H1 (cell line): ENCODE measurements around the gene RITA1. TPM values are rescaled to one million over a fixed set of nuclear protein-coding genes. Genes with fewer than 3 reads are reported as not detected.

Experiments
- CTCF ChIA-PET: fragments of 300-600 bp; sonication (Branson Sonifier 250); formaldehyde crosslinking; loops from one replicate; lab custom pipeline; 2021; ENCODE audit not compliant: partially characterized antibody; lab: Charles Lee
- POLR2A ChIA-PET: fragments of 300-600 bp; sonication (Branson Sonifier 250); formaldehyde crosslinking; loops from one replicate; lab custom pipeline; 2021; ENCODE audit warnings: inconsistent platforms; ENCODE audit not compliant: partially characterized antibody; lab: Charles Lee
- DNase-seq, 2 experiments: peaks; one replicate each; pipeline versions ENCODE4 v3.0.0 to v3.0.0-alpha.2; 2010 to 2022; ENCODE audit warnings: low spot score in 2 of 2, low read depth in 1 of 2, mixed read lengths in 1 of 2
- FAIRE-seq: peaks from 2 replicates; lab custom pipeline; 2011; peaks lifted over from hg19 to GRCh38; lab: Jason Lieb, UNC
- H2AFZ ChIP-seq: 2 replicates; pipeline ENCODE4 v1.8.1; 2012; ENCODE audit warnings: low read length, inconsistent platforms
- H2AK5ac ChIP-seq: 2 replicates; pipeline ENCODE4 v1.6.1; 2013; ENCODE audit warnings: low read depth, low read length
- H2BK120ac ChIP-seq: replicated peaks from 2 replicates; pipeline ENCODE3; 2013; ENCODE audit warnings: low read depth, low read length, inconsistent platforms
- H2BK12ac ChIP-seq: 2 replicates; pipeline ENCODE4 v1.6.1; 2013; ENCODE audit warnings: low read depth, low read length
- H2BK15ac ChIP-seq: 2 replicates; pipeline ENCODE4 v1.6.1; 2013; ENCODE audit warnings: low read length
- H2BK20ac ChIP-seq: 2 replicates; pipeline ENCODE4 v1.6.1; 2013; ENCODE audit warnings: low read length
- H2BK5ac ChIP-seq: 2 replicates; pipeline ENCODE4 v1.6.1; 2013; ENCODE audit warnings: low read depth, low read length
- H3K14ac ChIP-seq: 2 replicates; pipeline ENCODE4 v1.6.1; 2013; ENCODE audit warnings: inconsistent platforms; ENCODE audit not compliant: insufficient read length
- H3K18ac ChIP-seq: 2 replicates; pipeline ENCODE4 v1.6.1; 2013; ENCODE audit warnings: low read length; ENCODE audit errors: extremely low read depth
- H3K23ac ChIP-seq: 2 replicates; pipeline ENCODE4 v1.6.1; 2013; ENCODE audit warnings: inconsistent platforms; ENCODE audit not compliant: insufficient read length
- H3K23me2 ChIP-seq: 2 replicates; pipeline ENCODE4 v1.6.1; 2013; ENCODE audit warnings: low read depth, low read length
- H3K27ac ChIP-seq: 2 replicates; pipeline ENCODE4 v1.6.1; 2011; ENCODE audit warnings: low read depth, low read length, inconsistent platforms
- H3K27me3 ChIP-seq, 4 experiments: replicated peaks in 1 of 4; 1 replicate in 1 of 4; 2 replicates in 3 of 4; pipeline versions ENCODE4 v1.6.1 to v1.8.1; 2011 to 2013; ENCODE audit warnings: low read length in 3 of 4, mild to moderate bottlenecking in 3 of 4, inconsistent platforms in 2 of 4, mixed read lengths in 2 of 4, moderate library complexity in 1 of 4; ENCODE audit not compliant: control insufficient read depth in 3 of 4, insufficient read depth in 3 of 4; ENCODE audit errors: extremely low read depth in 1 of 4
- H3K36me3 ChIP-seq, 4 experiments: 2 replicates each; pipeline versions ENCODE4 v1.6.1 to v1.8.1; 2011 to 2013; ENCODE audit warnings: mild to moderate bottlenecking in 4 of 4, low read length in 3 of 4, moderate library complexity in 2 of 4, control low read depth in 1 of 4, inconsistent platforms in 1 of 4; ENCODE audit not compliant: insufficient read depth in 4 of 4, control insufficient read depth in 2 of 4
- H3K4ac ChIP-seq: replicated peaks from 2 replicates; pipeline ENCODE3; 2013; ENCODE audit warnings: low read length, low read depth, mixed read lengths, inconsistent platforms; ENCODE audit not compliant: insufficient read length
- H3K4me1 ChIP-seq, 4 experiments: replicated peaks in 1 of 4; 1 replicate in 1 of 4; 2 replicates in 3 of 4; pipeline versions ENCODE4 v1.6.1 to v1.8.1; 2011 to 2013; ENCODE audit warnings: low read length in 3 of 4, inconsistent platforms in 2 of 4, mixed read lengths in 1 of 4; ENCODE audit not compliant: insufficient read depth in 4 of 4, control insufficient read depth in 3 of 4
- H3K4me2 ChIP-seq, 2 experiments: 2 replicates each; pipeline versions ENCODE4 v1.6.1 to v1.8.1; 2011 to 2013; ENCODE audit warnings: low read depth in 2 of 2, low read length in 2 of 2, control low read depth in 1 of 2, inconsistent platforms in 1 of 2, mild to moderate bottlenecking in 1 of 2; ENCODE audit not compliant: insufficient read depth in 1 of 2
- H3K4me3 ChIP-seq, 4 experiments: fragments of 200-600, 300-600 bp in 1 of 4; sonication (generic), shearing (Covaris generic), sonication (Bioruptor Twin) in 1 of 4; 2 replicates each; pipeline versions ENCODE4 v1.5.1 to v1.8.1; 2011 to 2016; ENCODE audit warnings: low read length in 4 of 4, low read depth in 3 of 4, control low read depth in 2 of 4, inconsistent platforms in 2 of 4, mild to moderate bottlenecking in 2 of 4, mixed read lengths in 1 of 4, moderate library complexity in 1 of 4; ENCODE audit not compliant: insufficient read depth in 2 of 4; ENCODE audit errors: extremely low read depth in 1 of 4
- H3K56ac ChIP-seq: replicated peaks from 2 replicates; pipeline ENCODE3; 2013; ENCODE audit warnings: low read depth, mild to moderate bottlenecking, mixed read lengths, low read length, inconsistent platforms; ENCODE audit not compliant: insufficient read length
- H3K79me1 ChIP-seq: 2 replicates; pipeline ENCODE4 v1.6.1; 2013; ENCODE audit warnings: low read depth, low read length, control low read depth
- H3K79me2 ChIP-seq, 2 experiments: 2 replicates each; pipeline versions ENCODE4 v1.6.1 to v1.8.1; 2012 to 2013; ENCODE audit warnings: low read length in 2 of 2, mild to moderate bottlenecking in 2 of 2, inconsistent platforms in 1 of 2; ENCODE audit not compliant: insufficient read depth in 2 of 2, control insufficient read depth in 1 of 2
- H3K9ac ChIP-seq, 4 experiments: replicated peaks in 1 of 4; 1 replicate in 1 of 4; 2 replicates in 3 of 4; pipeline versions ENCODE4 v1.6.1 to v1.8.1; 2011 to 2013; ENCODE audit warnings: low read depth in 3 of 4, low read length in 3 of 4, control low read depth in 2 of 4, mild to moderate bottlenecking in 2 of 4, moderate library complexity in 2 of 4, inconsistent platforms in 1 of 4; ENCODE audit errors: extremely low read depth in 1 of 4
- H3K9me3 ChIP-seq, 2 experiments: 2 replicates each; pipeline versions ENCODE4 v1.6.1 to v1.8.1; 2012 to 2013; ENCODE audit warnings: mild to moderate bottlenecking in 2 of 2, moderate library complexity in 2 of 2, control low read depth in 1 of 2, inconsistent platforms in 1 of 2, low read depth in 1 of 2, low read length in 1 of 2, mixed read lengths in 1 of 2; ENCODE audit not compliant: insufficient read depth in 2 of 2
- H4K20me1 ChIP-seq, 2 experiments: replicated peaks in 1 of 2; 2 replicates each; pipeline versions ENCODE3 to v1.8.1; 2011 to 2013; ENCODE audit warnings: inconsistent platforms in 2 of 2, low read length in 2 of 2, mild to moderate bottlenecking in 1 of 2; ENCODE audit not compliant: insufficient read depth in 2 of 2, control insufficient read depth in 1 of 2
- H4K5ac ChIP-seq: 2 replicates; pipeline ENCODE4 v1.6.1; 2013; ENCODE audit warnings: low read length, low read depth, mixed read lengths, inconsistent platforms; ENCODE audit not compliant: insufficient read length
- H4K8ac ChIP-seq: 2 replicates; pipeline ENCODE4 v1.8.0; 2013; ENCODE audit warnings: mild to moderate bottlenecking, moderate library complexity, low read length, inconsistent platforms; ENCODE audit not compliant: insufficient read depth; ENCODE audit errors: extremely low read depth
- H4K91ac ChIP-seq: replicated peaks from 2 replicates; pipeline ENCODE3; 2013; ENCODE audit warnings: low read length, mixed read lengths, inconsistent platforms; ENCODE audit not compliant: insufficient read length
- ATF2 ChIP-seq: IDR thresholded peaks from 2 replicates; pipeline ENCODE4 v1.6.1; 2012; ENCODE audit warnings: low read length, inconsistent platforms
- ATF3 ChIP-seq: IDR thresholded peaks from 2 replicates; pipeline ENCODE4 v1.6.1; 2011; ENCODE audit warnings: low read depth, mild to moderate bottlenecking, low read length; ENCODE audit not compliant: insufficient read depth
- CBX8 ChIP-seq: fragments of 300-800, 300-1000 bp; sonication (generic); IDR thresholded peaks from 2 replicates; pipeline ENCODE4 v1.7.1; 2016; ENCODE audit warnings: low read depth, low read length, borderline replicate concordance
- CTBP2 ChIP-seq: IDR thresholded peaks from 2 replicates; pipeline ENCODE4 v1.7.0; 2011; ENCODE audit warnings: borderline replicate concordance, mild to moderate bottlenecking, moderate library complexity, mixed read lengths, low read length; ENCODE audit not compliant: insufficient read depth, insufficient read length
- RNF2 ChIP-seq: fragments of 200-900, 300-1000 bp; sonication (generic); IDR thresholded peaks from 2 replicates; pipeline ENCODE4 v1.7.1; 2016; ENCODE audit warnings: borderline replicate concordance, low read depth, mild to moderate bottlenecking, antibody characterized with exemption, low read length; ENCODE audit not compliant: poor library complexity, severe bottlenecking; ENCODE audit errors: missing control alignments
- RXRA ChIP-seq: IDR thresholded peaks from 2 replicates; pipeline ENCODE4 v1.6.1; 2011; ENCODE audit warnings: low read depth, mild to moderate bottlenecking, low read length, moderate library complexity; ENCODE audit not compliant: insufficient read depth
- SP4 ChIP-seq: IDR thresholded peaks from 2 replicates; pipeline ENCODE4 v1.6.1; 2012; ENCODE audit warnings: low read length, inconsistent platforms
- TCF12 ChIP-seq: IDR thresholded peaks from 2 replicates; pipeline ENCODE4 v1.6.1; 2011; ENCODE audit warnings: low read depth, mild to moderate bottlenecking, low read length
- WGBS, 2 experiments: shearing (Covaris generic) in 1 of 2; methylation state at CpG; one replicate each; pipeline versions ENCODE4 v1.1.6 to v1.1.7; 2013 to 2015; ENCODE audit warnings: low lambda C conversion rate in 2 of 2, mixed read lengths in 2 of 2, inconsistent platforms in 1 of 2, low coverage in 1 of 2, missing lambda C conversion rate in 1 of 2; ENCODE audit not compliant: insufficient replicate concordance in 2 of 2, insufficient coverage in 1 of 2, insufficient read length in 1 of 2; ENCODE audit errors: extremely low coverage in 1 of 2, missing lambda C conversion rate in 1 of 2; 5-methylcytosine and 5-hydroxymethylcytosine counted together
- polyA plus RNA-seq, 7 experiments: library from polyadenylated mRNA; depleted of rRNA in 3 of 7; stranded (reverse) in 5 of 7; unstranded in 2 of 7; fragments of >200 nt in 5 of 7; fragments of 200-250 nt in 2 of 7; gene quantifications; 1 replicate in 5 of 7; 2 replicates in 1 of 7; 4 replicates in 1 of 7; pipeline versions ENCODE4 v1.2.1 to v1.2.3, GENCODE V29; 2011 to 2013; ENCODE audit warnings: missing spikeins in 2 of 7, mixed read lengths in 2 of 7
- total RNA-seq: library from RNA; stranded (reverse); fragmentation: NEBNext Ultra II Directional; extraction: Animal tissue kit (Norgen Biotek cat#: 25700); gene quantifications from 2 replicates; pipeline ENCODE4 v1.2.1, GENCODE V29; 2021

RITA1 gene
- total and polyA plus RNA-seq, 2 of the 8 experiments (the other 6 are each of a cell fraction or from before 2014, with no cell fraction given), result 24.1 to 25.8 TPM

- FAIRE-seq (peak; percentile 19), DNase-seq (peak; percentile 44 to 85)
- peak overlapping the region in 2 of 4 experiments; percentile 38 to 42; a peak in 2 of 7 replicates for H3K9ac ChIP-seq
- peaks cover 13 to 18% (median 15%) of the 10 kb centered on the region in 4 experiments; a peak in 7 of 8 replicates for H3K36me3 ChIP-seq
- WGBS, 2 experiments, result 5% methylated on average over 51 of the region's 51 CpGs; no CpG with 5 or more reads in 1 of the 2 experiments
- H2AK5ac ChIP-seq, result no peak overlapping the region
- H3K4me3 ChIP-seq, result peak overlapping the region; percentile 21 to 61 (median 53)
- H2BK12ac ChIP-seq, result 0 out of 2 replicates have a peak overlapping the region, but pooled peaks have one; percentile 39
- H3K79me2 ChIP-seq, result no peaks in the 10 kb centered on the region
- peaks cover 11% of the 10 kb centered on the region; the same call in 1 of the 2 replicates for H3K23me2 ChIP-seq
- peak overlapping the region; percentile 90; the same call in 1 of the 2 replicates for H4K8ac ChIP-seq
- H3K79me1 ChIP-seq, result no peaks in the 10 kb centered on the region; the same call in none of the 2 replicates
- peaks cover 1 to 34% (median 26%) of the 10 kb centered on the region in 4 experiments for H3K27me3 ChIP-seq
- no peaks in the 10 kb centered on the region for H3K9me3 ChIP-seq
- no peak overlapping the region for H2BK5ac ChIP-seq
- H4K91ac ChIP-seq, result peak overlapping the region; percentile 57
- H3K18ac ChIP-seq, result peak overlapping the region; percentile 48; the same call in 1 of the 2 replicates
- peak overlapping the region; percentile 64 to 98 for H3K4me2 ChIP-seq
- H2BK20ac ChIP-seq, result no peak overlapping the region
- H2BK120ac ChIP-seq, result no peak overlapping the region
- H3K14ac ChIP-seq, result no peak overlapping the region
- CTCF ChIA-PET, result interaction anchor here (1.2 to 7.9 kb wide), 19 partner anchors 10 to 162 kb away, joined by 3 to 51 read pairs (median 8); partner anchors contain the start of gene RASAL1
- H3K23ac ChIP-seq, result no peak overlapping the region
- H2AFZ ChIP-seq, result no peak overlapping the region; the same call in 1 of the 2 replicates
- H4K20me1 ChIP-seq, result peaks cover 2 to 3% of the 10 kb centered on the region in 2 experiments
- POLR2A ChIA-PET, result interaction anchor here (0.6 to 3.8 kb wide), 10 partner anchors 9 to 193 kb away, joined by 3 to 35 read pairs (median 4); partner anchors contain the start of genes DDX54, RASAL1, RITA1 and TPCN1
- no peak overlapping the region for H3K27ac ChIP-seq
- H3K4me1 ChIP-seq, result peaks cover 7 to 19% (median 16%) of the 10 kb centered on the region in 4 experiments
- no peak overlapping the region for H3K4ac ChIP-seq
- peak overlapping the region; percentile 54 for H3K56ac ChIP-seq
- H4K5ac ChIP-seq, result peak overlapping the region; percentile 13
- no peak overlapping the region for H2BK15ac ChIP-seq
- TF ChIP-seq CTBP2 (peak; percentile 63), ATF3 (no peak), ATF2 (no peak), SP4 (no peak), CBX8 (no peak), RXRA (no peak), TCF12 (no peak), RNF2 (no peak)
Measured at GRCh38 chr12:113154351-113154973, 31.1 kb upstream of the RITA1 start.
